SK-N-MC (cell line): Measurements from ENCODE around the gene PCBP3.

Experiments used
- DNase-seq: peaks from one replicate; pipeline ENCODE4 v3.0.0-alpha.2; 2011; ENCODE audit warnings: low read depth, low spot score
- H3K27ac ChIP-seq: fragments of 200-600 bp; sonication (generic); 2 replicates; pipeline ENCODE4 v1.5.1; 2016; ENCODE audit warnings: mixed run types
- H3K36me3 ChIP-seq: fragments of 200-600 bp; sonication (generic); 2 replicates; pipeline ENCODE4 v1.6.1; 2017; ENCODE audit warnings: antibody characterized with exemption, low read length, mixed read lengths; ENCODE audit not compliant: insufficient read depth
- H3K4me3 ChIP-seq: fragments of 200-600 bp; sonication (generic); 2 replicates; pipeline ENCODE4 v1.5.1; 2016
- H3K9ac ChIP-seq: fragments of 200-600 bp; sonication (generic); 2 replicates; pipeline ENCODE4 v1.8.0; 2017; ENCODE audit warnings: mixed run types, mixed read lengths; ENCODE audit not compliant: insufficient read length
- H3K9me3 ChIP-seq: fragments of 200-600 bp; sonication (generic); 2 replicates; pipeline ENCODE4 v1.6.1; 2017; ENCODE audit warnings: low read depth, mild to moderate bottlenecking, antibody characterized with exemption, low read length, moderate library complexity, mixed read lengths
- EZH2 ChIP-seq: fragments of 200-600 bp; sonication (generic); IDR thresholded peaks from one replicate; pipeline ENCODE4 v1.6.1; 2017; ENCODE audit warnings: antibody characterized with exemption
- FOXP2 ChIP-seq: optimal IDR thresholded peaks from 2 replicates; pipeline ENCODE3; 2011; ENCODE audit warnings: mild to moderate bottlenecking, moderate library complexity; ENCODE audit not compliant: insufficient read depth; ENCODE audit errors: extremely low read length, control extremely low read depth
- POLR2AphosphoS5 ChIP-seq: IDR thresholded peaks from 2 replicates; pipeline ENCODE4 v1.6.1; 2012; ENCODE audit warnings: mild to moderate bottlenecking, low read depth, low read length, borderline replicate concordance

PCBP3 gene

DNA sequence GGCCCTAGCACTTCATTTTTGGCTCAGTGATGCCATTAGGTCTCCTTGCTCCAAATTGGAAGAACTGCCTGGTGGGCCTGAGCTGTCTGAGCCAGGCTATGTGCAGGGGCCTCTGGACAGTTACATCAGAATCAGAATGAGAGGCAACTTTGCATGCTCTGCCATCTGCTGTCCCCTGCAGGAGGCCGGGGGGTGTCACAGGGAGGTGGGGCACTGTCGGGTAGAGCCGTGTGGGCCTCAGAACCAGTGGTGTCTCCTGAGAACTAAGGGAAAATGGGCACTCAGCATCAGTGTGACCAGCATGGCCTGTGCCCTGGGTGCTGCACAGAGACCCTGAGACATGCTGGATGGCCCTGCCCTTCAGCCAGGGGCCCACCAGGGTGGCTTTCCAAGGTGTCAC lies 291.0 kb downstream of the PCBP3 start:
- Histone ChIP-seq H3K27ac (no peak overlapping the region), H3K4me3 (no peak overlapping the region), H3K9ac (no peak overlapping the region), H3K9me3 (no peaks in the 10 kb centered on the region), H3K36me3 (no peaks in the 10 kb centered on the region)
- TF ChIP-seq FOXP2 = no peak
- no peak for DNase-seq

DNA sequence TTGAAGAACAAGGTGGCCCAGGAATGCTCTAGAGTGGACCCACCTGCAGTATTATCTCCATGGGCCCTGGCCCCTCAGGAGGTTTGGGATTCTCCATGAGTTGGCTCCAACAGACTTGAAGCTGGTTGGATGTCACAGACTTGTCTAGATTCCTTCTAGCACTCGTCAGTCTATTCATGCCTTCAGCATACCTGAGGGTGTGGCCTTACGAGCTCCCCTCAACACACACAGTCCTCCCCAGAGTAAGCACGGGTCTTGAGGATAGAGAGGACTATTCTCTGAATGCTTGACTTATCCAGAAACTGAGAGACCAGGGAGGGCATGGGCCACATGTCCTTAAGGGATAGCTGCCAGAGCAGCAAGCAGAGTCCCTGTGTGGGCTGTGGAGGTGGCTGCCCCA lies 292.1 kb downstream of the PCBP3 start:
- Histone ChIP-seq H3K9ac (no peak overlapping the region), H3K9me3 (no peaks in the 10 kb centered on the region), H3K27ac (no peak overlapping the region), H3K36me3 (no peaks in the 10 kb centered on the region), H3K4me3 (no peak overlapping the region)
- no peak for TF ChIP-seq FOXP2
- TF ChIP-seq EZH2 = no peak
- no peak for TF ChIP-seq POLR2AphosphoS5
- no peak for DNase-seq

DNA sequence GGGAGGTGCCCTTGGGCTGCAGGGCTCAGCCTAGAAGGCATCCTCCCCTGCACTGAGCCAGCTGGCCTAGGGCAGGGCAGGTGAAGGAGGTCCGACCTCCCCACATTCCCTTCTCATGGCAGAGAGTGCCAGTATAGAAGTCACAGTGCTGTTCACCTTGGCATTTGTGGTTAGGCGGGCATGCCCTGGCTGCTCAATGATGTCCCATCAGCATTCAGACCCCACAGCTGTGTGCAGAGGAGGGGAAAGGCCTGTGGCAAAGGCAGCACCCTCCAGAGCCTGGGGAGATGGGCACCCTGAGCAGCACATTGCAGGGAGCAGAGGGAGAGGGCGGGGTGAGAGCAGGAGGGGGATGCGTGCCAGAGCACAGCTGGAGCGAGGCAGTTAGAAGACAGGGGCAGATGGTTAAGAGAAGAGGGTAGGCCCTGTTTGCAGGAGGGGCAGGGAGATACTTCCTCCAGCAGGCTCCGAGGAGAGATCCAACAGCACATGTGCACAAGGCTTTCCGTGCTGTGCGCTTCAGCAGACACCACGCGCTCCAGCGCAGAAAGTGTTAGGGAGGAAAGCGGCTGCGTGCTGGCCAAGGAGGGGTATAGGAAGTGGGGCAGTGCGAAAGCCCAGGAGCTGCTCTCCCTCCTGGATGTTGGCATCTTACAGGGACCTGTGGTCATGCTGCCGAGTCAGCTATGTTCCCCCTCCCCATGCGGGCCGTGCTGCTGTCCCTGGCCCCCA lies 294.4 kb downstream of the PCBP3 start:
- DNase-seq = no peak
- Histone ChIP-seq H3K4me3 (no peak overlapping the region), H3K27ac (no peak overlapping the region), H3K36me3 (no peaks in the 10 kb centered on the region), H3K9ac (no peak overlapping the region), H3K9me3 (no peaks in the 10 kb centered on the region)
- TF ChIP-seq EZH2 (no peak), FOXP2 (no peak), POLR2AphosphoS5 (no peak)

DNA sequence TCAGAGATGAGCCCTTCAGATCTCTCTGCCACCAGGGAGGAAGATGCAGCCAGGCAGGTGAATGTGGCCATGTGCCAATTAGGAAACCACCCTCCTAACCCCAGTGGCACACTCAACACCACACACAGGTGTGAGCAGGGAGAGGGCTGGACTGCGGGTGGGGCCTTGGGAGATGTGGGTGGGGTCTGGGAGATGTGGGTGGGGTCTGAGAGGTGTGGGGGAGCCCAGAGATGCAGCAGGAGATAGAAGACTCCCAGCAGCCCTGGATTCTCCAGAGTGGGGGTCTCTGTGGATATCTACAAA lies 294.9 kb downstream of the PCBP3 start:
- H3K9me3 ChIP-seq = no peaks in the 10 kb centered on the region
- TF ChIP-seq POLR2AphosphoS5 (no peak), EZH2 (no peak), FOXP2 (no peak)
- no peaks in the 10 kb centered on the region for H3K36me3 ChIP-seq
- H3K27ac ChIP-seq = no peak overlapping the region
- H3K4me3 ChIP-seq = no peak overlapping the region
- no peak overlapping the region for H3K9ac ChIP-seq
- no peak for DNase-seq

DNA sequence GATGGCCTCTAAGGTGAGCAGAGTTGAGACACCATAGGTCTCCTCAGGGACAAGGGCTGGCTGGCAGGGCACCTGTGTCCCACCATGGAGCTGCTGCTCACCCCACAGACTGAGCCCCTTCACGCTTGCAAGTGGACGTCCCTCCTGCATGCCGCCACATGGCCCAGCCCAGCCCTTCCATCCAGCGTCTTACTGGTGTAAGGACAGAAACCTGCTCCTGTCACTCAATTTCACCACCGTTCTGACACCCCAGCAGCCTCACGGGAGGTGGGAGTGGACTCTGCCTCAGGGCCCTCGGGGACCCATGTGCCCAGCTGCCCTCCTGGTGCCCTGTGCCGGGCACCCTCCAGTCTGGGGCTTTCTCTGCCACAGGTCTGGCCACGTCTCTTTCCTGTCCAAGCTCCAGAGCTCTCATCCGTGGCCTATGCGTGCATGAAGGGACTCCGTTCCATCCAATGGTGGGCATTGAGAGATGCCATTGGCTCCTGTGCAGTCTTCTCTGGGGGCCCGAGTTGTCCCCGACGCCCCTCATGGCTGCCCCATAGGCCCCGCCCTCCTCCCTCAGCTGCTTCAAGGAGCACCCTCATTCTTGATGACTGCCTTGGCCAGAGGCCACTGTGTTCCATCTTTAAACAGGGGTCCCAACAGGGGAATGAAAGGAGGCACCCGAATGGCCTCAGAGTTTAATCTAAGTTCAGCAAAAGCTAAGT lies 295.4 kb downstream of the PCBP3 start:
- DNase-seq = no peak
- H3K9ac ChIP-seq = no peak overlapping the region
- no peak for TF ChIP-seq POLR2AphosphoS5
- no peak for TF ChIP-seq FOXP2
- no peak for TF ChIP-seq EZH2
- H3K36me3 ChIP-seq = no peaks in the 10 kb centered on the region
- no peak overlapping the region for H3K27ac ChIP-seq
- no peaks in the 10 kb centered on the region for H3K9me3 ChIP-seq
- no peak overlapping the region for H3K4me3 ChIP-seq

DNA sequence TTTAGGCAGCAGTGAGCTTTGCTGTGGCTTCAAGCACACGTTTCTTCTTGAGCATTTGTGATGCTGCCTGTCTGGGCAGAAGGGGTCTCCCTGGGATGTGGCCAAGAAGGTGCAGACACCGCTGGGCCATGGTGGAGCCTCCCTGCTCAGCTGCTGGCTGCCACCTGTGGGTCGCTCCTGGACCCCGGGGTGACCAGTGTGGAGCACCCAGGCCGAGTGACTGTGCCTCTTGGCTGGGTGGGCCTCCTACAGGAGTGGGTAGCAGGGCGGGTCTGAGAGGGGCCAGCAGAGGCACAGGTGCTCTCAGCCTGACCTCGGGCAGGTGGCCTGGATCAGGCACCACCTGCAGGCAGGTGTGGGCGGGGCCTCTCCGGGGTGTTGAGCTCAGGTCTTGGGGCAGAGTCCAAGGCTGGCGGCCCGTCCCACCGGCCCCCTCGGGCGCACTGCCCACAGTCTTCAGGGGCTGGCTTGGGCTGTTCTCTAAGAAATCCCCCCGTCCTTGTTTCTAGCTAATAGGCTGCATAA lies 296.1 kb downstream of the PCBP3 start:
- Histone ChIP-seq H3K27ac (no peak overlapping the region), H3K9ac (no peak overlapping the region), H3K9me3 (no peaks in the 10 kb centered on the region), H3K36me3 (no peaks in the 10 kb centered on the region), H3K4me3 (no peak overlapping the region)
- DNase-seq = no peak
- TF ChIP-seq EZH2 = no peak
- TF ChIP-seq FOXP2 = no peak
- no peak for TF ChIP-seq POLR2AphosphoS5

DNA sequence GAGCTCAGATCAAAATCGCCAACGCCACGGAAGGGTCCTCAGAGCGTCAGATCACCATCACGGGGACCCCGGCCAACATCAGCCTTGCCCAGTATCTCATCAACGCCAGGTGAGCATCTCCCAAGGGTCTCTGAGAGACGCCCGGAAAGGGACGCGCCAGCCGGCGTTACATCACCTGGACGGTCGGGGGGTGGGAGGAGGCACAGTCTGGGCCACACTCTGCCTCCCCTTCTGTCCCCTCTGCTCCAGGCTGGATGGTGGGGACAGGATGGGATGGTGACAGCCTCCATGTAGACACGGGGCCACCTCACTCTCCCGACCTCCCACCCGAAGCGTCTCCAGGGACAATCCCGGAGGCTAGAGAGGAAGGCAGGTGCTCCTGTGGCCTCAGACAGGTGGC lies 296.6 kb downstream of the PCBP3 start:
- H3K4me3 ChIP-seq = no peak overlapping the region
- TF ChIP-seq POLR2AphosphoS5 = no peak
- TF ChIP-seq FOXP2 = no peak
- TF ChIP-seq EZH2 = no peak
- DNase-seq = no peak
- no peak overlapping the region for H3K27ac ChIP-seq
- H3K9me3 ChIP-seq = no peaks in the 10 kb centered on the region
- H3K9ac ChIP-seq = no peak overlapping the region
- no peaks in the 10 kb centered on the region for H3K36me3 ChIP-seq

DNA sequence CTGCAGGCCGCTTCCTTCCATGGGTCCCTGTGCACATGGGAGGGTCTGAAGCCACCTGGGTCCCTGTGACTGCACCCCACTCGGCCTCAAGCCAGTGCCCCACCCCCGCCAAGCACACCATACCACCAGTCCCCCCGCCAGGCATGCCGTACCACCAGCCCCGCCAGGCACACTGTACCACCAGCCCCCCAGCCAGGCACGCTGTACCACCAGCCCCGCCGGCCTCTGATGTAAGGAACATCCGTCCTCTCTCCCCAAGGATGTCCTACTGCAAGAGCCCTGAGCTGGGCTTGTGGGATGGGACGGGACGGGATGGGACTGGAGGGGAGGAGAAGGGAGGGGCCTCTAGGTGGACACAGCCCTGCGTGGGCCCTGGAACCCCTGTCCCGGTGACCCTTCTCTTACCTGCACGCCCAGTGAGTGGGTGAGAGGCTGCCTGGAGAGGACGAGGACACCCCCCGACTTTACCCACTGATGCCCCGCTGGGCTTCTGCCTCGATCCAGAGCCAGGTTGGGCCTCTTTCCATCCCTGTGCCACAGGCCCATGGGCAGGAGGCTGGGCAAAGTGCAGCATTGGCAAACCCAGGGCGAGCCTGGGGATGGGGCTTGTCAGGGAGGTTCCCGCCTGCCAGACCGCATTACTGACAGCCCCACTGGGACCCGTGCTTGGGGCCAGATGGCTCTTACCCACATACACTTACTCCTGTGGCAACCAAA lies 297.3 kb downstream of the PCBP3 start:
- Histone ChIP-seq H3K4me3 (no peak overlapping the region), H3K27ac (no peak overlapping the region), H3K9me3 (no peaks in the 10 kb centered on the region), H3K36me3 (no peaks in the 10 kb centered on the region), H3K9ac (no peak overlapping the region)
- TF ChIP-seq EZH2 (no peak), POLR2AphosphoS5 (no peak)
- DNase-seq = no peak

DNA sequence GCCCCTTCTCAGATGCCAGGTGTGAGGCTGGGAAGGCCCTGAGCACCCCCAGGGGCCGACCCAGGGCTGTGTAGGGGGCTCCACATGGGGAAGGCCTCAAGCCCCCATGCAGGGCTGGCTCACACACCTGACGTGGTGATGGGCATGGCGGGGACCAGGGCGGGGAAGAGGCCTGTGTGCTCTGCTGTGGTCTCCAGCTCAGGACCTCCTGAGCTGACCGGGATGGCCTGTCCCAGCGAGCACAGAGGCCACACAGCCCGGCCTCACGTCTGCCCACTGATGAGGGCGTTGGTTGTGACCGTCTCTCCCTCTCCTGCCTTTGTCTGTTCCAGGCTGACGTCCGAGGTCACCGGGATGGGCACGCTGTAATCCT lies 297.8 kb downstream of the PCBP3 start:
- Histone ChIP-seq H3K9me3 (no peaks in the 10 kb centered on the region), H3K9ac (no peak overlapping the region), H3K4me3 (no peak overlapping the region), H3K36me3 (no peaks in the 10 kb centered on the region), H3K27ac (no peak overlapping the region)
- TF ChIP-seq POLR2AphosphoS5 = no peak
- DNase-seq = no peak
